K562 (cell line): ENCODE measurements around the gene CD84. TPM values are rescaled to one million over a fixed set of nuclear protein-coding genes. Genes with fewer than 3 reads are reported as not detected.

Source experiments
- ARID1B ChIP-seq: fragments of 450-650 bp; IDR thresholded peaks from 2 replicates; pipeline ENCODE4 v1.6.1; 2016; ENCODE audit warnings: antibody characterized with exemption, mild to moderate bottlenecking, inconsistent platforms
- MECOM ChIP-seq: fragments of 250-450 bp; sonication (Bioruptor Pico); IDR thresholded peaks from 2 replicates; pipeline ENCODE4 v1.8.0; 2022; ENCODE audit warnings: inconsistent platforms
- NEUROD1 ChIP-seq: fragments of 150-350 bp; IDR thresholded peaks from 2 replicates; pipeline ENCODE4 v1.6.1; 2014; ENCODE audit warnings: borderline replicate concordance, low read length, low read depth; ENCODE audit not compliant: partially characterized antibody
- PKNOX1 ChIP-seq: fragments of 450-650 bp; IDR thresholded peaks from 2 replicates; pipeline ENCODE4 v1.6.1; 2016
- POLR2H ChIP-seq: IDR thresholded peaks from 2 replicates; pipeline ENCODE4 v1.6.1; 2016; ENCODE audit warnings: missing genetic modification characterization, low read depth, mild to moderate bottlenecking, control low read depth, missing compliant biosample characterization, moderate library complexity
- PTRF ChIP-seq: fragments of 450-650 bp; IDR thresholded peaks from 2 replicates; pipeline ENCODE4 v1.6.1; 2016; ENCODE audit warnings: mild to moderate bottlenecking, missing genetic modification characterization, missing compliant biosample characterization
- TAF9B ChIP-seq: fragments of 450-650 bp; IDR thresholded peaks from 2 replicates; pipeline ENCODE4 v1.6.1; 2018; ENCODE audit warnings: mild to moderate bottlenecking; ENCODE audit not compliant: partially characterized antibody
- ZBTB12 ChIP-seq: fragments of 250-450 bp; sonication (Bioruptor Pico); IDR thresholded peaks from 2 replicates; pipeline ENCODE4 v1.4.0; 2020
- ZNF253 ChIP-seq: fragments of 250-450 bp; sonication (Bioruptor Pico); conservative IDR thresholded peaks from 2 replicates; pipeline ENCODE4 v1.6.1; 2021; ENCODE audit warnings: mild to moderate bottlenecking
- ZNF263 ChIP-seq: sonication (generic); formaldehyde crosslinking; IDR thresholded peaks from 2 replicates; pipeline ENCODE4 v1.8.0; 2022; ENCODE audit warnings: mild to moderate bottlenecking, missing genetic modification reagents, borderline replicate concordance
- ZNF3 ChIP-seq: fragments of 250-450 bp; sonication (Bioruptor Pico); IDR thresholded peaks from 2 replicates; pipeline ENCODE4 v1.5.0; 2021; ENCODE audit warnings: mild to moderate bottlenecking, moderate library complexity
- ZNF57 ChIP-seq: fragments of 450-650 bp; formaldehyde crosslinking; IDR thresholded peaks from 2 replicates; pipeline ENCODE4 v1.4.0; 2020; ENCODE audit warnings: mild to moderate bottlenecking, moderate library complexity
- polyA plus RNA-seq, 8 experiments: library from polyadenylated mRNA; depleted of rRNA in 4 of 8; stranded (reverse) in 5 of 8; unstranded in 3 of 8; fragments of >200 nt; fragmentation: Nextera tagmentation in 2 of 8; fragmentation: Illumina TruSeq in 1 of 8; extraction: Ambion mirVana in 2 of 8; extraction: Trizol in 1 of 8; gene quantifications; 2 replicates each; pipeline versions ENCODE4 v1.2.1 to v1.2.3, GENCODE V29; 2011 to 2014; ENCODE audit warnings: inconsistent platforms in 1 of 8, missing spikeins in 1 of 8
- total RNA-seq, 7 experiments: library from RNA; depleted of rRNA in 6 of 7; stranded (reverse); fragments of >200 nt in 6 of 7; fragmentation: Illumina TruSeq in 2 of 7; extraction: Trizol in 2 of 7; gene quantifications; 2 replicates each; pipeline versions ENCODE4 v1.2.1 to v1.2.3, GENCODE V29; 2011 to 2021; ENCODE audit warnings: low replicate concordance in 1 of 7

CD84 gene
- total and polyA plus RNA-seq, 9 of the 15 experiments (the other 6 are each of a cell fraction or from before 2014, with no cell fraction given) = 0.82 to 6.8 (median 2.0) TPM

- TF ChIP-seq POLR2H (tag) (0 out of 2 replicates have a peak, but pooled peaks have one; percentile 3), ZNF3 (CRISPR knock-in tag) (no peak), ZBTB12 (CRISPR knock-in tag) (no peak), MECOM (CRISPR knock-in tag) (no peak), PKNOX1 (no peak), ZNF253 (CRISPR knock-in tag) (no peak), PTRF (tag) (0 out of 2 replicates have a peak, but pooled peaks have one; percentile 26), ZNF57 (no peak), ARID1B (no peak), ZNF263 (CRISPR knock-in tag) (no peak), TAF9B (peak; percentile 29), NEUROD1 (no peak)
Observed at GRCh38 chr1:160540859-160541233, 38.5 kb downstream of the CD84 start (continued).
